Colonic mucosa (tissue), 4 donors: ENCODE measurements around the gene GSTK1. TPM values are rescaled to one million over a fixed set of nuclear protein-coding genes. Genes with fewer than 3 reads are reported as not detected.

Experiments used
- DNase-seq: peaks from one replicate; pipeline ENCODE4 v3.0.0-alpha.2; 2020
- H3K27ac ChIP-seq: fragments of 200-600 bp; one replicate; pipeline ENCODE4 v1.8.0; 2021
- H3K27me3 ChIP-seq: fragments of 200-600 bp; one replicate; pipeline ENCODE4 v1.8.0; 2021
- H3K36me3 ChIP-seq: fragments of 200-600 bp; one replicate; pipeline ENCODE4 v1.8.0; 2021
- H3K4me1 ChIP-seq: fragments of 200-600 bp; one replicate; pipeline ENCODE4 v1.8.0; 2021; ENCODE audit warnings: mild to moderate bottlenecking
- H3K4me3 ChIP-seq: fragments of 200-600 bp; one replicate; pipeline ENCODE4 v1.8.0; 2021
- H3K9ac ChIP-seq, 2 donors: one replicate each; pipeline ENCODE4 v1.7.0; 2013; ENCODE audit warnings: control low read depth in 2 of 2, low read depth in 2 of 2, low read length in 2 of 2
- H3K9me3 ChIP-seq: fragments of 200-600 bp; one replicate; pipeline ENCODE4 v1.8.0; 2021
- intact Hi-C: fragments of 100-400 bp; cut with DNase I; formaldehyde crosslinking; loops from one replicate; pipeline ENCODE4 v1.14.1; 2022
- total RNA-seq, 2 donors: library from RNA; stranded (reverse); fragmentation: NEBNext Ultra II Directional in 1 of 2; extraction: Animal tissue kit (Norgen Biotek cat#: 25700) in 1 of 2; gene quantifications; one replicate each; pipeline ENCODE4 v1.2.1, GENCODE V29; 2021
- TF ChIP-seq, protein P1 (sequence below): fragments of 200-600 bp; IDR thresholded peaks from one replicate; pipeline ENCODE4 v1.8.0; 2022; ENCODE audit warnings: antibody characterized with exemption, mild to moderate bottlenecking
- donor health status: healthy.
- donor health status: DM: no; HTN: no; CAD: no.
- donor health status: DM: no; HTN: no; CAD: no.

The GSTK1 gene
- total RNA-seq, 2 donors from 2014 or later: 210 to 272 TPM

DNA sequence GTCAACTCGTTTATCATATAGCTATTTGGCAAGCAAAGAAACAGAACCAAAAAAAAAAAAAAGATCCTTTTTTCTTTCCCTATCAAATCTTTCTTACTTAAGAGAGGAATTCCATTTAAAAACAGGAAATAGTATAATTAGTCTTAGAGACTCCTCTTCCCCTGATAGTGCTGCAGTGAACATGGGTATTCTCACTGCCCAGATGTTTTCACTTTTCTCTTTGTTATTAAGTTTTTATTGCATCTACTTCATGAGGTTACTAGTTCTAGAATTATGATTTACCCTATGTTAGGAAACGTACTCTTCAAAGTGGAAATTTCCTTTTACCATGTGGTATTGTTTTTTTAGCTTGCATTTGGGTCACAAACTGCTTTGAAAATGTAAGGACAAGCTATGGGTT, 33.4 kb downstream of the GSTK1 start:
- intact Hi-C loops: no loop called here
- Histone ChIP-seq H3K9ac (no peak overlapping the region), H3K4me3 (no peak overlapping the region), H3K27ac (no peak overlapping the region), H3K36me3 (peaks cover 24% of the 10 kb centered on the region), H3K4me1 (no peaks in the 10 kb centered on the region), H3K27me3 (no peaks in the 10 kb centered on the region), H3K9me3 (no peaks in the 10 kb centered on the region)
- TF ChIP-seq, protein P1, sequence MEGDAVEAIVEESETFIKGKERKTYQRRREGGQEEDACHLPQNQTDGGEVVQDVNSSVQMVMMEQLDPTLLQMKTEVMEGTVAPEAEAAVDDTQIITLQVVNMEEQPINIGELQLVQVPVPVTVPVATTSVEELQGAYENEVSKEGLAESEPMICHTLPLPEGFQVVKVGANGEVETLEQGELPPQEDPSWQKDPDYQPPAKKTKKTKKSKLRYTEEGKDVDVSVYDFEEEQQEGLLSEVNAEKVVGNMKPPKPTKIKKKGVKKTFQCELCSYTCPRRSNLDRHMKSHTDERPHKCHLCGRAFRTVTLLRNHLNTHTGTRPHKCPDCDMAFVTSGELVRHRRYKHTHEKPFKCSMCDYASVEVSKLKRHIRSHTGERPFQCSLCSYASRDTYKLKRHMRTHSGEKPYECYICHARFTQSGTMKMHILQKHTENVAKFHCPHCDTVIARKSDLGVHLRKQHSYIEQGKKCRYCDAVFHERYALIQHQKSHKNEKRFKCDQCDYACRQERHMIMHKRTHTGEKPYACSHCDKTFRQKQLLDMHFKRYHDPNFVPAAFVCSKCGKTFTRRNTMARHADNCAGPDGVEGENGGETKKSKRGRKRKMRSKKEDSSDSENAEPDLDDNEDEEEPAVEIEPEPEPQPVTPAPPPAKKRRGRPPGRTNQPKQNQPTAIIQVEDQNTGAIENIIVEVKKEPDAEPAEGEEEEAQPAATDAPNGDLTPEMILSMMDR: no peak
- DNase-seq: no peak

DNA sequence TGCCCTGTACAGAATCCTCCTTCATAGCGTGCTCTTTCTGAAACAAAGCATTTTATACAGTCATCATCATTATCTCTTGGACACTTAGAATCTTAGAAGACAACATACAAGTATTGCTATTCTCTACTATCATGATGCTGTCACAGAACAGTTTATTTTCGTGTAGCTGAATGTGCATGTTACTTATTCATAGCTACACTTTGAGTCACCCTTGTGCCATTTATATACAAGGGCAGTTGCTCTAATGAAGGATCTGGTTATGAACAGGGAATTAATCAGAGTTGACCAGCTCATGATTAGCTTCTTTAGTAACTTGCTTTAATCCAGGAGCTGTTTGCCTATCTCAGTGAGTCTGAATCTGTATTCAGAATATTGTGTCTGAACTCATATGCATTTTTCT, 36.1 kb downstream of the GSTK1 start:
- TF ChIP-seq, protein P1: no peak
- Histone ChIP-seq H3K36me3 (peaks cover 26% of the 10 kb centered on the region), H3K27ac (no peak overlapping the region), H3K4me3 (no peak overlapping the region), H3K9ac (no peak overlapping the region), H3K4me1 (no peaks in the 10 kb centered on the region), H3K9me3 (no peaks in the 10 kb centered on the region), H3K27me3 (no peaks in the 10 kb centered on the region)
- DNase-seq: no peak
- intact Hi-C loops: no loop called here

DNA sequence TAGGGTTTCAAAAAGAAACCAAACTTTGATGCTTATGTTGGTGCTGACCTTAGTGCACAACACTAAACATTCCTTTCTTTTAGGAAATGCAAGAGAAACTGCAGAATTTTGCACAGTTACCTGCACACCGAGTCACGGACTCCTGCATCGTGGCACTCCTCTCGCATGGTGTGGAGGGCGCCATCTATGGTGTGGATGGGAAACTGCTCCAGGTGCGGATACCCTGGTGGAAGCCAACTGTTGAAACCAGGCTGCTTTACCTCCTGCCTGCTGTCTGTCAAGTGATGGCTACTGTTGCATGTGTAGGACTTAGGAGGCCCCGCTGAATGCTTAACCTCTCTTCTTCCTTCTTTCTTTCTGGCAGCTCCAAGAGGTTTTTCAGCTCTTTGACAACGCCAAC, 36.6 kb downstream of the GSTK1 start:
- no peak overlapping the region for H3K27ac ChIP-seq
- peak overlapping the region in 1 of 2 donors; percentile 10 for H3K9ac ChIP-seq
- intact Hi-C loops: loop anchor here (10.0 kb wide), 1 partner anchor 285 kb away; no protein-coding TSS in a partner anchor
- H3K27me3 ChIP-seq: no peaks in the 10 kb centered on the region
- H3K4me3 ChIP-seq: no peak overlapping the region
- peaks cover 25% of the 10 kb centered on the region for H3K36me3 ChIP-seq
- no peaks in the 10 kb centered on the region for H3K9me3 ChIP-seq
- peak; percentile 58 for DNase-seq
- H3K4me1 ChIP-seq: no peaks in the 10 kb centered on the region
- TF ChIP-seq, protein P1: peak; percentile 59

DNA sequence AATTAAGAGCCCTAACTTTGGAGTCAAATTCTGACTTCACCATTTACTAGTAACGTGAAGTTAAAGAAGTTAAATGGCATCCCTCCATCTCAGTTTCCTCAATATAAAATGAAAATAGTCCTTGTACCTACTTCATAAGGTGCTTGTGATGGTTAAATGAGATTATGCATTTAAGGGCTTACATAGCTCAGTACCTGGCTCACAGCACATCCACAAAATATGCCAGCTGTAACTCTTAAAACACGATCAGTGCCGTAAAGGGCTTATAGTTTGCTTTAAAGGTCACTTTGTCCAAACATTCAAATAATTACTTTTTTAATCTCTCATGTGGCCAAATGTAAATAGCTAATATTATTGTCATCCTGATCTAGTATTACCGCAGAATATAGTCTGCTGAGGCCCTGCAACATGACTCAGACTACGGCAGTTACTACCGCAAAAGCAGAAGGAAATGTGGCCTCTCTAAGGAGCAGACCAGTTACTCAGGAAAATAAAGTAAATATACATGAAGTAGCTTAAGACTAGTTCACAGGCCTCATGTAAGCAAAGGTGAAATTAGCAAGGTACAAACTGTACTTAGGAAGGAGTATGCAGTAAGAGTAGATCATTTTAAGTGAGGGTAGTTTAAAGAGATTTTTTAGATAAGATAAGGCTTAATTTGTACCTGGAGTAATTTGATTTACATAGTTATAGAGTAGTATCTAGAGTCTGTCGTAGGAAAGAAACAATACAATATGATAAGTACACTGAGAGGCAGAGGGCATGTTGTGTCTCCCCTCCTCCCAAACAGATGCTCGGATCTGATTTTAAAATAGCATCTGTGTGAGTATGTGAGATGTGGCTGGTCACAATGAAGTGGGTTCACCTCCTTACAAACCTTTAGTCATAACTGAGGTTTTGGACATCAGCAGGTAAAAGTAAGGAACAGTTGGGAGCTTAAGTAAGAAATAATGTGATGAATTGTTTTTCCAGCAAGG, 38.0 kb downstream of the GSTK1 start:
- H3K9me3 ChIP-seq: no peaks in the 10 kb centered on the region
- H3K27ac ChIP-seq: no peak overlapping the region
- intact Hi-C loops: loop anchor here (10.0 kb wide), 1 partner anchor 286 kb away; no protein-coding TSS in a partner anchor
- no peak overlapping the region for H3K9ac ChIP-seq
- H3K4me3 ChIP-seq: no peak overlapping the region
- H3K4me1 ChIP-seq: no peaks in the 10 kb centered on the region
- no peak for DNase-seq
- H3K27me3 ChIP-seq: no peaks in the 10 kb centered on the region
- H3K36me3 ChIP-seq: peaks cover 25% of the 10 kb centered on the region
- TF ChIP-seq, protein P1: no peak

DNA sequence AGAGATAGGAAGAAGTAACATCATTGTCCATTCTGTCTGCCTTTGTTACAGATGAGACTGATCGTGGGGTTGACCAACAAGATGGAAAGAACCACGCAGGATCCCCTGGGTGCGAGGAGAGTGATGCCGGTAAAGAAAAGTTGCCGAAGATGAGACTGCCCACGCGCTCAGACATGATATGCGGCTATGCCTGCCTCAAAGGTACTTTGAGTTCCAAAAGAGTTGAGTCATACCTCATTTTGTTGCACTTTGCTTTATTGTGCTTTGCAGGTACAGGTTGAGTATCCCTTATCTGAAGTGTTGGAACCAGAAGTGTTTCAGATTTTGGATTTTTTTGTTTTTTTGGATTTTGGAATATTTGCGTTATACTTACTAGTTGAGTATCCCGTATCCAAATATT, 40.5 kb downstream of the GSTK1 start:
- Histone ChIP-seq H3K4me1 (no peaks in the 10 kb centered on the region), H3K9me3 (no peaks in the 10 kb centered on the region), H3K27ac (no peak overlapping the region), H3K4me3 (no peak overlapping the region), H3K27me3 (no peaks in the 10 kb centered on the region), H3K9ac (no peak overlapping the region), H3K36me3 (peaks cover 25% of the 10 kb centered on the region)
- no peak for DNase-seq
- intact Hi-C loops: loop anchor here (2.0 to 10.0 kb wide), 2 partner anchors 63 to 289 kb away; no protein-coding TSS in a partner anchor
- TF ChIP-seq, protein P1: no peak
